Natural killer cell (primary cell): ENCODE results near the gene GLIS1. TPM values are rescaled to one million over a fixed set of nuclear protein-coding genes. Genes with fewer than 3 reads are reported as not detected.

Experiments used
- ATAC-seq, 3 donors: fragments of 150-1000 bp in 2 of 3; fragments of 200-7000 bp in 1 of 3; cut with Tn5 transposase; 1 replicate in 1 of 3; 2 replicates in 2 of 3; pipeline ENCODE4 v1.10.0; 2021; ENCODE audit warnings: mild to moderate bottlenecking in 2 of 3, moderate library complexity in 2 of 3
- DNase-seq, 2 donors: peaks; one replicate each; pipeline versions ENCODE4 v3.0.0 to v3.0.0-alpha.2; 2013 to 2021; ENCODE audit warnings: mixed read lengths in 1 of 2
- H3K27ac ChIP-seq: one replicate; pipeline ENCODE4 v1.5.1; 2013; ENCODE audit warnings: mild to moderate bottlenecking, low read length
- H3K27me3 ChIP-seq: one replicate; pipeline ENCODE4 v1.6.1; 2013; ENCODE audit warnings: low read length; ENCODE audit not compliant: control insufficient read depth, insufficient read depth
- H3K36me3 ChIP-seq: one replicate; pipeline ENCODE4 v1.6.1; 2013; ENCODE audit warnings: low read length; ENCODE audit not compliant: control insufficient read depth, insufficient read depth
- H3K4me1 ChIP-seq: one replicate; pipeline ENCODE4 v1.6.1; 2013; ENCODE audit warnings: low read length; ENCODE audit not compliant: control insufficient read depth, insufficient read depth
- H3K4me3 ChIP-seq: one replicate; pipeline ENCODE4 v1.5.1; 2013; ENCODE audit warnings: low read length
- H3K9me3 ChIP-seq: one replicate; pipeline ENCODE4 v1.6.1; 2013; ENCODE audit warnings: low read length; ENCODE audit not compliant: control insufficient read depth, insufficient read depth
- H3K27ac Mint-ChIP-seq, 2 donors: one replicate each; pipeline ENCODE4 v1.8.0; 2022; ENCODE audit warnings: mild to moderate bottlenecking in 2 of 2, mixed read lengths in 2 of 2, moderate library complexity in 1 of 2
- H3K27me3 Mint-ChIP-seq, 2 donors: one replicate each; pipeline ENCODE4 v1.8.0; 2022; ENCODE audit warnings: low read depth in 2 of 2, mixed read lengths in 2 of 2
- H3K36me3 Mint-ChIP-seq: one replicate; pipeline ENCODE4 v1.8.0; 2022; ENCODE audit warnings: mixed read lengths
- H3K4me1 Mint-ChIP-seq, 2 donors: one replicate each; pipeline ENCODE4 v1.8.0; 2022; ENCODE audit warnings: mixed read lengths in 2 of 2
- H3K4me3 Mint-ChIP-seq: one replicate; pipeline ENCODE4 v1.8.0; 2022; ENCODE audit warnings: mild to moderate bottlenecking, moderate library complexity, mixed read lengths
- H3K9me3 Mint-ChIP-seq, 2 donors: one replicate each; pipeline ENCODE4 v1.8.0; 2022; ENCODE audit warnings: mixed read lengths in 2 of 2
- WGBS: methylation state at CpG from one replicate; pipeline ENCODE4 v1.1.7; 2013; ENCODE audit warnings: missing lambda C conversion rate; ENCODE audit not compliant: insufficient coverage; 5-methylcytosine and 5-hydroxymethylcytosine counted together
- intact Hi-C: fragments of 100-400 bp; cut with micrococcal nuclease; formaldehyde crosslinking; loops from one replicate; pipeline ENCODE4 v1.14.2; 2022
- total RNA-seq, 4 donors: library from RNA; stranded (reverse); fragments of 120-200 nt in 1 of 4; gene quantifications; one replicate each; pipeline versions ENCODE4 v1.2.3 to v1.2.4, GENCODE V29; 2013 to 2022
- TF ChIP-seq, protein P1 (sequence below): fragments of 200-600 bp; IDR thresholded peaks from one replicate; pipeline ENCODE4 v1.8.0; 2022; ENCODE audit warnings: antibody characterized with exemption

The GLIS1 gene
- total RNA-seq, 3 donors from 2014 or later (not counting 1 experiment from before 2014, with no cell fraction given), result not detected

DNA sequence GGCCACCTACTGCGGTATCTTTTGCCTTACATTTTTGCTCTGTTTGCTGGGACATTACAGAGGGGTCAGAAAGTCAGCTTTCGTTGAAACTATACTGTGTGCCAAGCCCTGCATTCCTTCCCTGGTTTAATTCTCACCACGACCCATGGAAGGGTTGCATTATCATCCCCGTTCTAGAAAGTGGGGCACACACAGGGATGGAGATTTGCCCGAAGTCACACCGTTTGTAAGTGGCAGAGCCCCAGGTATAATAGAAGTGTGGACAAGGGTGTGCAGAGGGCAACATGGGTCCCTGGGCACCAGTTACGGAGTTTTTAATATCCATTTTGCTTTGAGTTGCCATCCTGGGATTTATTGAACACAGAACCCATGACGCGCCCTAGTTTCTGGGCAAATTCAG is 268.0 kb downstream of the GLIS1 start:
- 93% methylated on average over 9 of the region's 9 CpGs for WGBS
- no peak overlapping the region for H3K4me3 Mint-ChIP-seq
- H3K9me3 Mint-ChIP-seq, result no peaks in the 10 kb centered on the region
- H3K27me3 Mint-ChIP-seq, result peaks cover 0 to 7% of the 10 kb centered on the region in 2 donors
- no peaks in the 10 kb centered on the region for H3K36me3 ChIP-seq
- no peak overlapping the region for H3K4me3 ChIP-seq
- H3K9me3 ChIP-seq, result no peaks in the 10 kb centered on the region
- TF ChIP-seq, protein P1, sequence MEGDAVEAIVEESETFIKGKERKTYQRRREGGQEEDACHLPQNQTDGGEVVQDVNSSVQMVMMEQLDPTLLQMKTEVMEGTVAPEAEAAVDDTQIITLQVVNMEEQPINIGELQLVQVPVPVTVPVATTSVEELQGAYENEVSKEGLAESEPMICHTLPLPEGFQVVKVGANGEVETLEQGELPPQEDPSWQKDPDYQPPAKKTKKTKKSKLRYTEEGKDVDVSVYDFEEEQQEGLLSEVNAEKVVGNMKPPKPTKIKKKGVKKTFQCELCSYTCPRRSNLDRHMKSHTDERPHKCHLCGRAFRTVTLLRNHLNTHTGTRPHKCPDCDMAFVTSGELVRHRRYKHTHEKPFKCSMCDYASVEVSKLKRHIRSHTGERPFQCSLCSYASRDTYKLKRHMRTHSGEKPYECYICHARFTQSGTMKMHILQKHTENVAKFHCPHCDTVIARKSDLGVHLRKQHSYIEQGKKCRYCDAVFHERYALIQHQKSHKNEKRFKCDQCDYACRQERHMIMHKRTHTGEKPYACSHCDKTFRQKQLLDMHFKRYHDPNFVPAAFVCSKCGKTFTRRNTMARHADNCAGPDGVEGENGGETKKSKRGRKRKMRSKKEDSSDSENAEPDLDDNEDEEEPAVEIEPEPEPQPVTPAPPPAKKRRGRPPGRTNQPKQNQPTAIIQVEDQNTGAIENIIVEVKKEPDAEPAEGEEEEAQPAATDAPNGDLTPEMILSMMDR, result no peak
- DNase-seq, result no peak
- H3K27ac Mint-ChIP-seq, result no peak overlapping the region
- no peaks in the 10 kb centered on the region for H3K4me1 ChIP-seq
- H3K4me1 Mint-ChIP-seq, result no peaks in the 10 kb centered on the region
- ATAC-seq, result no peak
- no peaks in the 10 kb centered on the region for H3K36me3 Mint-ChIP-seq
- no peaks in the 10 kb centered on the region for H3K27me3 ChIP-seq
- intact Hi-C loops, result loop anchor here (5.0 kb wide), 1 partner anchor 194 kb away; no protein-coding TSS in a partner anchor
- H3K27ac ChIP-seq, result no peak overlapping the region

DNA sequence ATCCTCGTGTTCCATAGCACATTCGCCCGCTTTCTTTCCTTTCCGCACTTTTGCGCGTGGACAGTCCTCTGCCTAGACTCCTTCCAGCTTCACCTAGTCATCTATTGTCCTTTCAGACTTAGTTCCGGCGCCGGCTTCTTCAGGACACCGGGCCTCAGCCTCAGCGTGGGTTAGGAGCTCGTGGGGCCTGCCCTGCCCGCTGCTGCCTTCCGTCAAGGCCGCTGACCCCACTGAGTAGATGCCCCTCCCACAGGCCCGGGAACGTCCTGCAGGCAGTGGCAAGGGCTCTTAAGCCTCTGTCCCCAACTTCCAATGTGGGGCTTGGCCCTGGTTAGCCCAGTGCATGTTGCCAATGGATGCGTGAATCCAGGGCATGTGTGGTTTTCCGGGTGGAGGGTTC is 268.4 kb downstream of the GLIS1 start:
- H3K4me3 ChIP-seq, result no peak overlapping the region
- H3K4me1 ChIP-seq, result peaks cover 1% of the 10 kb centered on the region
- TF ChIP-seq, protein P1, result no peak
- no peak overlapping the region for H3K4me3 Mint-ChIP-seq
- WGBS, result 94% methylated on average over 19 of the region's 19 CpGs
- H3K4me1 Mint-ChIP-seq, result no peaks in the 10 kb centered on the region
- H3K9me3 Mint-ChIP-seq, result no peaks in the 10 kb centered on the region
- no peaks in the 10 kb centered on the region for H3K36me3 ChIP-seq
- ATAC-seq (no peak), DNase-seq (no peak)
- no peaks in the 10 kb centered on the region for H3K27me3 ChIP-seq
- no peaks in the 10 kb centered on the region for H3K9me3 ChIP-seq
- H3K27ac ChIP-seq, result no peak overlapping the region
- no peak overlapping the region for H3K27ac Mint-ChIP-seq
- peaks cover 0 to 3% of the 10 kb centered on the region in 2 donors for H3K27me3 Mint-ChIP-seq
- intact Hi-C loops, result loop anchor here (5.0 kb wide), 1 partner anchor 193 kb away; no protein-coding TSS in a partner anchor
- no peaks in the 10 kb centered on the region for H3K36me3 Mint-ChIP-seq

GRCh38 chr1:53470155-53470554 is 268.8 kb downstream of the GLIS1 start:
- no peak overlapping the region for H3K4me3 ChIP-seq
- no peaks in the 10 kb centered on the region for H3K9me3 ChIP-seq
- no peaks in the 10 kb centered on the region for H3K36me3 ChIP-seq
- intact Hi-C loops, result loop anchor here (5.0 kb wide), 1 partner anchor 193 kb away; no protein-coding TSS in a partner anchor
- no peak overlapping the region for H3K27ac ChIP-seq
- Mint-ChIP-seq H3K4me1 (no peaks in the 10 kb centered on the region), H3K4me3 (no peak overlapping the region), H3K27ac (no peak overlapping the region), H3K27me3 (peaks cover 0 to 3% of the 10 kb centered on the region in 2 donors), H3K9me3 (no peaks in the 10 kb centered on the region), H3K36me3 (no peaks in the 10 kb centered on the region)
- 72% methylated on average over 28 of the region's 28 CpGs for WGBS
- TF ChIP-seq, protein P1, result no peak
- ATAC-seq, result no peak
- peaks cover 3% of the 10 kb centered on the region for H3K4me1 ChIP-seq
- no peak for DNase-seq
- no peaks in the 10 kb centered on the region for H3K27me3 ChIP-seq

DNA sequence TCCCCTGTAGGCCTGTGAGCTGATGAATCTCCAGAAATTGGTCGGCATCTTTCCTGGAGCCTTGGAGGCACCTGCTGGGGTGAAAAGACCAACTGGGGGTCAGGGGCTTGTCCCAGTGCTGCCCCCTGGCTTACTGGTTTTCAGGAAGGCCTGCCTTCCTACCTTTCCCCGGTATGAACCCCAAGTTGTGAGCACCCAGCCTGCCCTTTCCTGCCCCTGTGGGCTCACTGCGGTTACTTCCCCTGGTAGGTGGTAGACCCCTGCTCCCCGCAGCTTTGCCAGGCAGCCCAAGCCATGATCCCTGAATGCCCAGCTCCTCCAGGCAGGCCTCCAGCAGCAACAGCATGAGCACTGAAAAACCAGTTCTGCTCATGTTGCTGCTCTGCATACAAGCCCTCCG is 269.6 kb downstream of the GLIS1 start:
- H3K4me1 ChIP-seq, result peaks cover 3% of the 10 kb centered on the region
- no peaks in the 10 kb centered on the region for H3K9me3 Mint-ChIP-seq
- H3K27me3 Mint-ChIP-seq, result peaks cover 0 to 3% of the 10 kb centered on the region in 2 donors
- no peak overlapping the region for H3K4me3 Mint-ChIP-seq
- no peaks in the 10 kb centered on the region for H3K36me3 Mint-ChIP-seq
- intact Hi-C loops, result no loop called here
- no peaks in the 10 kb centered on the region for H3K27me3 ChIP-seq
- no peaks in the 10 kb centered on the region for H3K9me3 ChIP-seq
- no peak overlapping the region for H3K27ac ChIP-seq
- DNase-seq, result no peak
- no peak overlapping the region for H3K27ac Mint-ChIP-seq
- WGBS, result 88% methylated on average over 5 of the region's 5 CpGs
- ATAC-seq, result no peak
- no peaks in the 10 kb centered on the region for H3K36me3 ChIP-seq
- no peak overlapping the region for H3K4me3 ChIP-seq
- no peaks in the 10 kb centered on the region for H3K4me1 Mint-ChIP-seq
- TF ChIP-seq, protein P1, result no peak
